ENCODE results near the gene NLRC4.
A peak's percentile ranks its signal among the peaks of the same experiment; 100 is the strongest.
"Not testable (repeated sequence)": the region's sequence is repeated elsewhere in the genome, so short reads cannot be mapped to it uniquely, and the experiment has no call there.

NLRC4 gene, protein sequence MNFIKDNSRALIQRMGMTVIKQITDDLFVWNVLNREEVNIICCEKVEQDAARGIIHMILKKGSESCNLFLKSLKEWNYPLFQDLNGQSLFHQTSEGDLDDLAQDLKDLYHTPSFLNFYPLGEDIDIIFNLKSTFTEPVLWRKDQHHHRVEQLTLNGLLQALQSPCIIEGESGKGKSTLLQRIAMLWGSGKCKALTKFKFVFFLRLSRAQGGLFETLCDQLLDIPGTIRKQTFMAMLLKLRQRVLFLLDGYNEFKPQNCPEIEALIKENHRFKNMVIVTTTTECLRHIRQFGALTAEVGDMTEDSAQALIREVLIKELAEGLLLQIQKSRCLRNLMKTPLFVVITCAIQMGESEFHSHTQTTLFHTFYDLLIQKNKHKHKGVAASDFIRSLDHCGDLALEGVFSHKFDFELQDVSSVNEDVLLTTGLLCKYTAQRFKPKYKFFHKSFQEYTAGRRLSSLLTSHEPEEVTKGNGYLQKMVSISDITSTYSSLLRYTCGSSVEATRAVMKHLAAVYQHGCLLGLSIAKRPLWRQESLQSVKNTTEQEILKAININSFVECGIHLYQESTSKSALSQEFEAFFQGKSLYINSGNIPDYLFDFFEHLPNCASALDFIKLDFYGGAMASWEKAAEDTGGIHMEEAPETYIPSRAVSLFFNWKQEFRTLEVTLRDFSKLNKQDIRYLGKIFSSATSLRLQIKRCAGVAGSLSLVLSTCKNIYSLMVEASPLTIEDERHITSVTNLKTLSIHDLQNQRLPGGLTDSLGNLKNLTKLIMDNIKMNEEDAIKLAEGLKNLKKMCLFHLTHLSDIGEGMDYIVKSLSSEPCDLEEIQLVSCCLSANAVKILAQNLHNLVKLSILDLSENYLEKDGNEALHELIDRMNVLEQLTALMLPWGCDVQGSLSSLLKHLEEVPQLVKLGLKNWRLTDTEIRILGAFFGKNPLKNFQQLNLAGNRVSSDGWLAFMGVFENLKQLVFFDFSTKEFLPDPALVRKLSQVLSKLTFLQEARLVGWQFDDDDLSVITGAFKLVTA

DNA sequence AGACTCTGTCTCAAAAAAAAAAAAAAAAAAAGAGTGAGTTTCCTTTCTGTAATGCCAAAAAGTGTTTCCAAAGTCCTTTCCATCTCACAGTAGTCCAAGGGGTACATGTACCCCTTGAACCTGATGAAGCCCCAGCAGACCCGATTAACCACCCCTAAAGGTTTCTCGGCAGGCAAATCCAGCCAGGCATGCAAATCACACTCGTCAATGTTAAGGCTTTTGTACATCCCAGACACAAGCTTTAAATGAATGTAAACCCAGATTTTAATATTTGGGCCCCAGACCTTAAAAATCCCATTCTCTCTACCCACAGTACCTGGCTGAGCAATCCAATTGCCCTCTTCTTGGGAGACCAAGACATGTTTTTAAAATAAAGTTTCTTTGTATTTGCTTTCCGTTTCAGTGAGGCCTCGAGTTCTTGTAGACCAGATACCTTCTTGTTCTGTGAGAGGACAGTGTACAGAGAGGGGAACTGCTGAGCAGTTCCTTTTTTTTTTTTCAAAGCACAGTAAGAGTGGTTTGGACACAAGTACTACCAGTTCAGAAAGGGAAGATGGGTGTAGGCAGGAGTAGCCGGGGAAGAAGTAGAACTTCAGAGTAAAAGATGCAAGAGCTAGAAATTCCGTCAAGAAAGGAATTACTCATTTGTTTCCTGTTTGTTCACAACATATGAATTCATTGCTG, at the start of gene NLRC4:
NLRC4 (minus strand) TSS at position 465 of the 684 bp plus-strand sequence. CDS start 8,111 bp downstream, outside the sequence.
- peak; percentile 75 for DNase-seq

DNA sequence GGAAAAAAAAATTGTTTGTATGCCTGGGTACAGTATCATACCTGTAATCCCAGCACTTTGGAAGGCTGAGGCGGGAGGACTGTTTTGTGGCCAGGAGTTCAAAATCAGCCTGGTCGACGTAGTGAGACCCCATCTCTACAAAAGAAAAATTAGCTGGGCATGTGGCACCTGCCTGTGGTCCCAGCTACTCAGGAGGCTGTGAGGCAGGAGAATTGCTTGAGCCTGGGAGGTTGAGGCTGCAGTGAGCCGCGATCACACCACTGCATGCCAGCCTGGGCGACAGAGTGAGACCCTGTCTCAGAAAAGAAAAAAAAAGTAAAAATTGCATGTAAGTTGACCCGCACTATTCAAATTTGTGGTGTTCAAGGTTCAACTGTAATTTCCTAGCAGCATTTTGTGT, 45.9 kb upstream of the NLRC4 start:
- no peak for DNase-seq

DNA sequence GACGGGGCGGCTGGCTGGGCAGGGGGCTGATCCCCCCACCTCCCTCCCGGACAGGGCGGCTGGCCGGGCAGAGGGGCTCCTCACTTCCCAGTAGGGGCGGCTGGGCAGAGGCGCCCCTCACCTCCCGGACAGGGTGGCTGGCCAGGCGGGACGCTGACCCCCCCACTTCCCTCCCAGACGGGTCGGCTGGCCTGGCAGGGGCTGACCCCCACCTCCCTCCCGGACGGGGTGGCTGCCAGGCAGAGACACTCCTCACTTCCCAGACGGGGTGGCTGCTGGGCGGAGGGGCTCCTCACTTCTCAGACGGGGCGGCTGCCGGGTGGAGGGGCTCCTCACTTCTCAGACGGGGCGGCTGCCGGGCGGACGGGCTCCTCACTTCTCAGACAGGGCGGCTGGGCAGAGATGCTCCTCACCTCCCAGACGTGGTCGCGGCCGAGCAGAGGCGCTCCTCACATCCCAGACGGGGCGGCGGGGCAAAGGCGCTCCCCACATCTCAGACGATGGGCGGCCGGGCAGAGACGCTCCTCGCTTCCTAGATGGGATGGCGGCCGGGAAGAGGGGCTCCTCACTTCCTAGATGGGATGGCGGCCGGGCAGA, 29.4 kb upstream of the NLRC4 start:
- DNase-seq: not testable (repeated sequence)

DNA sequence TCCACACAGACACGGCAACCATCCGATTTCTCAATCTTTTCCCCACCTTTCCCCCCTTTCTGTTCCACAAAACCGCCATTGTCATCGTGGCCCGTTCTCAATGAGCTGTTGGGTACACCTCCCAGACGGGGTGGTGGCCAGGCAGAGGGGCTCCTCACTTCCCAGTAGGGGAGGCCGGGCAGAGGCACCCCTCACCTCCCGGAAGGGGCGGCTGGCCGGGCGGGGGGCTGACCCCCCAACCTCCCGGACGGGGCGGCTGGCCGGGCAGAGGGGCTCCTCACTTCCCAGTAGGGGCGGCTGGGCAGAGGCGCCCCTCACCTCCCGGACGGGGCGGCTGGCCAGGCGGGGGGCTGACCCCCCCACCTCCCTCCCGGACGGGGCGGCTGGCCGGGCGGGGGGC, 28.8 kb upstream of the NLRC4 start:
- DNase-seq: not testable (repeated sequence)

DNA sequence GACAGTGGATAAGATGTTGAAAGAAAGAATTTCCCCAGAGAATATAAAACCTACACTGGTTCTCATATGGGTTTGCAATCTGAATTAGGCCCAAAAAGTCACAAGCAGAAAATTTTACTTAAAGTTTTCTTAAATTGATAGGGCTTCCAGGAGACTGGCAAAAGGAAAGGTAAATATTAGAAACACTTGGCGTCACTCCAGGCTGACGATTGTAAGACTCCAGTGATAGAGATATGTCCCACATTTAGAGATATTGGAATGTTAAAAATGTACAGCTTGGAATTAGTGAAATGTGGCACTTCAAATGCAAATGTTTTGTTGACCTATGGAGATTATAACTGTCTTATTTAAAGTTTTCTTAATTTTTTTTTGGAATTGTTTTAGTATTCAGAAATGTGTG, 27.1 kb upstream of the NLRC4 start:
- no peak for DNase-seq

DNA sequence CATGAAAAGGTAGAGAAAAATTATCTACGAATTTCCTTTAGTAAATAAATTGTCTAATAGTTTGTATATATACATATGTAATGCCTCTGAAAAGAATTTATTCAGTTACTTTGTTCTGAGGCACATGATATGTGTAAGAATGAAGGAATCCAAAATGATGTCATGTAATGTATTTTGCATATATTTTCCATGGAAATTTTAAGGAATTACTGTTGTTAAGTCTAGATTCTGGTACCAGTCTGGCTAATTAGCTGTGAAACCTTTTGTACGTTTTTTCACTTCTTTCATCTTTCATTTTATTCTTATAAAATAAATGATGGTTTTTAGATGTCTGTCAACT, 25.3 kb upstream of the NLRC4 start:
- DNase-seq: no peak

DNA sequence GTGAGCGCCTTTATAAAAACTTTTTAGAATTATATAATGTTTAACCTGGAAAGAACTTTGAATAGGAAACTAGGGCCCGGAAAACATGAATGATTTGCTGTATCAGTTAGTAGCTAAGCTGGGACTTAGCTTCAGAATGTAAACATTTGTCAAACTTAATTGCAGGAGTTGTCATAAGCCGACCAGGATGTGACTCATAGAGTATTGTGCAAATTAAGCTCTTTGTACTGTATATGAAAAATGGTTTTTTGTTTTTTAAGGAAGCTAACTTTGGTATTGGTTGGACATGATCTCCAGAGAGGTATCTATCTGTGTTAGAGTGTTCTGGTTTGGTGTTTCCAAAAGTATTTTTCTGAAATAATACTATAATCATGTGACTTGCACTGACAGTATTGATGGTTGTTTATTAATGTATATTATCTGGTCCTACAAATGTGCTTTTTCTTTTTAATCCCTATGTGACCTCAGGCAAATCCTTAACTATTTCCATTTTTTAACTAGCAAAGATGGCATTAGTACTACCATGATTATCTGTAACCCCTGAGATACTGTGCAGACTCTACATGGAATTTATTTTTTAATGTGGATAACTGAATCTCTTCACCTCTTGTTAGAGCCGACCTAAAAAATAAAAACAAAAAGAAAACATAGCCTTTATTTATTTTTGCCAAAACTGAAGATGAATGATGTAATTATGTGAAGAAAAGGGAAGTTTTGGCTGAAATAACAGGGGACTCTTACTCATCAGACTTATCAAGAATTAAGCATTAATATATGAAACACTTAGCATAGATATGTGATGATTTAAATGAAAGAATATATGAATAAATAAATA, 24.7 kb upstream of the NLRC4 start:
- DNase-seq: peak; percentile 15

DNA sequence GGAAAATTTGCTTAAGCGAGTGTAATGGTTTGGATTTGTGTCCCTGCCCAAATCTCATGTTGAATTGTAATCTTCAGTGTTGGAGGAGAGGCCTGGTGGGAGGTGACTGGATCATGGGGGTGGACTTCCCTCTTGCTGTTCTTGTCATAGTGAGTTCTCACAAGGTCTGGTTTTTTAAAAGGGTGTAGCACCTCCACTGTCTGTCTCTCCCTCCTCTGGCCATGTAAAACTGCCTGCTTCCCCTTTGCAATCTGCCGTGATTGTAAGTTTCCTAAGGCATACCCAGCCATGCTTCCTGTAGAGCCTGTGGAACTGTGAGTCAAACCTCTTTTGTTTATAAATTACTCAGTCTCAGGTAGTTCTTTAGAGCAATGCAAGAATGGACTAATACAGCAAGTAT, 19.6 kb upstream of the NLRC4 start:
- no peak for DNase-seq

DNA sequence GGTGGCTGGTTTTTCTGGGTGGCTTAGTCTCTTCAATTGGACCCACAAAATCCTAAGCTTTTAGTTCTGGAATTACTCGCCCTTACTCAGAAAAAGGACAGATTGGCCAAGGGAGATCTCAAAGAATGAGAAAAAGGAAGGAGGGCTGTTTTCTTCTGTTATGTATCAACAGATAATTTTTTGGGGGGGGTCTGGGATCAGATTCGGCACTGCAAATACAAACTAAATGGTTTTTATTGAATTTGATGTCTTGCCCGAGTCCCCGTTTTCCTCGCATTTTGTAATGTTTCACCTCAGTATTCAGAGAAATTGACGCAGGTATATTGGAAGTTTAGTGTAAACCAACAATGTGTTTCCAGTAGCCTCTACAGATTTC, 13.8 kb upstream of the NLRC4 start:
- no peak for DNase-seq

DNA sequence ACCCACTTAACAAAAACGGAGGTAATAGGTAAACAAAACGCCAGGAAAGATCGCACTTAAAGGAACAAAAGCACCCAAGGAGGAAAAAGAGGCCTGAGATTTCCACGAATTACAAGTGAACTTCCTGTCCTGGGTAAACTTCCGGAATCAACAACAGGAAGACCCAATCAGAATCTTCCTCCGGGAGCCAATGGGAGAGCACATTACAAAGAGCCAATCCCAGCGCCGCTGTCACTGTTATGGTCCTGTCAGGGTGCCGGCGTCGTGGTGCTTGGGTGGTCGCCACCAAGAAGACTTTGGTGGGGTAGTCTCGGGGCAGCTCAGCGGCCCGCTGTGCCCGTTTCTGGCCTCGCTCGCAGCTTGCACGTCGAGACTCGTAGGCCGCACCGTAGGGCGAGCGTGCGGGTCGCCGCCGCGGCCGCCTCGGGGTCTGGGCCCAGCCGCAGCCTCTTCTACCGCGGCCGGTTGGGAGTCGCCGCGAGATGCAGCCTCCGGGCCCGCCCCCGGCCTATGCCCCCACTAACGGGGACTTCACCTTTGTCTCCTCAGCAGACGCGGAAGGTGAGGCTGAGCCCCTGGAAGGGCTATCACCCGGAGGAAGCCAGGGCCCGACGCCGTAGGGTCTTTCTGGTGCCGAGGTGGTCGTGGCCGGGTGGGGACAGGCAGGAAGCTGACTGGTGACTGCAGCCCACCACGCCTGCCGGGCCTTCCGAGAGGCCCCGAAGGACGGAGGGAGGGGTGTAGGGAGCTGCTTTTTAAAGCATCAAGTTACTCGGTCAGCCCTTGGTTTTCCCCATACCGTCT, 13.2 kb upstream of the NLRC4 start, which contains the start of gene YIPF4:
YIPF4 (plus strand) TSS at position 231 of the 804 bp plus-strand sequence; CDS start at position 483, 252 bp downstream.
- DNase-seq: peak; percentile 97

DNA sequence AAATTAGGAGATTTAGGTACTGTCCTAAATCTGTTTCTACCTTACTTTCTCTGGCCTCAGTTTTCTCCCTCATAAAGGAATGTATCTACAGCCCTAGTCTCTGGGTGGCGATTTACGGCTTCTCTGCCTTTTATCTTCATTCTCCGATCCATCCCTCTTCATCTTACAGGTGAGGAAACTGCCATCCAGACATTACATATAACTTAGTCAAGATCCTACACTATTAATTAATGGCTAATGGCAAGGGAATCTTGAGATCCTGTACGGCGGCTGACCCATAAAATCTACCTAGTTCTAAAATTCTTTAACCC, 12.6 kb upstream of the NLRC4 start:
- no peak for DNase-seq

DNA sequence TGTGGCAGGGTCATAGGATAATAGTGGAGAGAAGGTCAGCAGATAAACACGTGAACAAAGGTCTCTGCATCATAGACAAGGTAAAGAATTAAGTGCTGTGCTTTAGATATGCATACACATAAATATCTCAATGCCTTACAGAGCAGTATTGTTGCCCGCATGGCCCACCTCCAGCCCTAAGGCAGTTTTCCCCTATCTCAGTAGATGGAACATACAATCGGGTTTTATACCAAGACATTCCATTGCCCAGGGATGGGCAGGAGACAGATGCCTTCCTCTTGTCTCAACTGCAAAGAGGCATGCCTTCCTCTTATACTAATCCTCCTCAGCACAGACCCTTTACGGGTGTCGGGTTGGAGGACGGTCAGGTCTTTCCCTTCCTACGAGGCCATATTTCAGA, 11.1 kb upstream of the NLRC4 start:
- DNase-seq: not testable (repeated sequence)

DNA sequence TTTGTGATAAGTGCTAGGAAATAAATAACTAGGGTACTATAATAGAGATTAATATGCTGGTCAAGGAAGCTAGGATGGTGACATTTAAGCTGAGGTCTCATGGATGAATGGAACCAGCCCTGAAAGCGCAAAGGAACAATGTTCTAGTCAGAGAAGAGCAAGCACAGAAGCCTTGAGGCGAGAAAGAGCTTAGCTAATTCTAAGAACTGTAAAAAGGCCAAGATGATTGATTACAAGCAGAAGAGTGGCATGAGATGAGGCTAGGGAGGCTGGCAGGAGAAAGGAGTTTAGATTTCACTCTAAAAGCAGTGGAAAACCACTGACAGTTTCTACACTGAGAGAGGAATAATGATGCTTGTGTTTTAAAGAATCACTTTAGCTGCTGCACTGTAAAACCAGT, 9.6 kb upstream of the NLRC4 start:
- DNase-seq: no peak

DNA sequence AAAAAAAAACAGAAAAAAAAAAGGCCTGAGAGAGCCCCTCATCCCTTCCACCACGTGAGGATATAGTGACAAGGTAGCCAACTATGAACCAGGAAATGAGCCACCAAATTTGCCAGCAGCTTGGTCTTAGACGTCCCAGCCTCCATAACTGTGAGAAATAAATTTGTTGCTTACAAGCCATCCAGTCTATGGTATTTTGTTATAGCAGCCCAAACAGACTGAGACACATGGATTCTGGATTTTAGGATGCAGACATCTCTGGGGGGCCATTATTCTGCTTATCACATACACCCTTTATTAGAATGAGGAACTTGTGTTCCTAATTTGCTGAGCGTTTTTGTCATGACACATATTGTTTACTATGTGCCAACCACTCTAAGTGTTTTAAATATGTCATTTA, 7.6 kb upstream of the NLRC4 start:
- no peak for DNase-seq

DNA sequence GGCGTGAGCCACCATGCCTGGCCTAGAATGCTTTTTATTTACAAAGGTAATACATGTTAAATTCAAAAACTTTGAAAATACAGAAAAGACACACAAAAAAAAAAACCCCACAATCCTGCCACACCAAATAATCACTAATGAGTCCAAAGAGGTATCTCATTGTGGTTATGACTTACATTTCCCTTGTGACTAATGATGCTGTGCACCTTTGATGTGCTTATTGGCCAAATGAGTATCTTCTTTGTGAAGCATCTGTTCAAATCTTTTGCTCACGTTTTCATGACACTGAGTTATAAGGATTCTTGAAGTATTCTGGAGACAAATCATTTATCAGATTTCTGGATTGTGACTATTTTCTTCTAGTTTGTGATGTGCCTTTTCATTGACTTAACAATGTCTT, 6.4 kb upstream of the NLRC4 start:
- no peak for DNase-seq

DNA sequence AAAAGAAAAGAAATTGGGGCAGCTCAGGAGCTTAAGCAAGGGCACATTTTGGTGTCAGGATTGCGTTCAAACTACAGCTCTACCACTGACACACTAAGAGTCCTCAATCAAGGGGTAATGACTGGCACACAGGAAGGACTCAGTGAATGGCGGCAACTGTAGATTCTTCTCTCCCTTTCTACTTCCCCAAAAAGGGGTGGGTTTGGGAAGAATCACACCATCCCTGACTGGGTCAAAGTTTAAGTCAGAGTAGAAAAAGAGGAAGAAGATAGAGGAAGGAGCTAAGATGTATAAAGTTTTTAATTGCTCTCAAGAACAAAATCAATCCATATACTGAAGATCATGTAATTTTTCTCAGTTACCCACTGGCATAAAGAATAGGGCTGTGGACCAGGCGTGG, 2.6 kb downstream of the NLRC4 start:
- peak; percentile 68 for DNase-seq

DNA sequence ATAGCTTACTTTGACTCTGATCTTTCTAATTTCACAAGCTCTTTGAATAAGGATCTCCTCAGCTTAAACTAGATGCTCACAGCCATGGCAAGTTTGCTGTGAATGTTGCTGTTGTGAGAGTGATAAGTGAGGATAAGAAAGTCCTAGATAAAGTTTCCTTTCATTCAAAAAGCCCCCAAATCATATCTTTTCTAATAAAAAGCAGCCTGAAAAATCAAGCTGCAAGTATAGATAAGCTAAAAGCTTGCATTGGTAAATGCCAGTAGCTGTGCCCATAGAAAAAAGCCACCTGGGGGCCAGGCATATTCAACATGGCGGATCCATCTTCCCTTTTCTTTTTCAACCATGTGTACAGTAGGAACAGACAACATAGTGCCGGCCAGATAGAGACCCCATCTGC, 4.3 kb downstream of the NLRC4 start:
- DNase-seq: peak; percentile 71

DNA sequence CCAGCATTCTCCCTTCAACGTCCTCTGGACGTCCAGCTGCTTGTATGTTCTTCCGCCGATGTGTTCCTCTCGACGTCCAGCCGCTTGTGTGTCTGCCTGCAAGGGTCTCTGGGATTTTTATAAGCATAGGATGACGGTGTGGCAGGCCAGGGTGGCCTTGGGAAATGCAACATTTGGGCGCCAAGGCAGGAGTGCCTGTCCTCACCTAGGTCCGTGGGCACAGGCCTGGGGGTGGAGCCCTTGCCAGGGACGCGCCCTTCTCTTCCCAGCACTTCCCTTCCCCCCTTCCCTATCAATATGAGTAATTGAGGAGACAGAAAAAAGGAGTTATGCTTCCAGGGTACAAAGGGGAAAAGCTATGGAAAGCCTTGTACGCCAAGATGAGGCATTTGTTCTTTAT, 6.4 kb downstream of the NLRC4 start:
- DNase-seq: no peak

DNA sequence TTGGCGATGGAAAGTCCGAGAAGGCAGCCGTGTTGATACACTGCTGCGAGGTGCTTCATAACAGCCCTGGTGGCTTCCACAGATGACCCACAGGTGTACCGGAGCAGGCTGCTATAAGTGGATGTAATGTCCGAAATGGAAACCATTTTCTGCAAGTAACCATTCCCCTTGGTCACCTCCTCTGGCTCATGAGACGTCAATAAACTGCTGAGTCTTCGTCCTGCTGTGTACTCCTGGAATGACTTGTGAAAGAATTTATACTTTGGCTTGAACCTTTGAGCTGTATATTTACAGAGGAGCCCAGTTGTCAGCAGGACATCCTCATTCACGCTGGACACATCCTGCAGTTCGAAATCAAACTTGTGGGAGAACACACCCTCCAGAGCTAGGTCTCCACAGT, 14.4 kb downstream of the NLRC4 start:
- no peak for DNase-seq

DNA sequence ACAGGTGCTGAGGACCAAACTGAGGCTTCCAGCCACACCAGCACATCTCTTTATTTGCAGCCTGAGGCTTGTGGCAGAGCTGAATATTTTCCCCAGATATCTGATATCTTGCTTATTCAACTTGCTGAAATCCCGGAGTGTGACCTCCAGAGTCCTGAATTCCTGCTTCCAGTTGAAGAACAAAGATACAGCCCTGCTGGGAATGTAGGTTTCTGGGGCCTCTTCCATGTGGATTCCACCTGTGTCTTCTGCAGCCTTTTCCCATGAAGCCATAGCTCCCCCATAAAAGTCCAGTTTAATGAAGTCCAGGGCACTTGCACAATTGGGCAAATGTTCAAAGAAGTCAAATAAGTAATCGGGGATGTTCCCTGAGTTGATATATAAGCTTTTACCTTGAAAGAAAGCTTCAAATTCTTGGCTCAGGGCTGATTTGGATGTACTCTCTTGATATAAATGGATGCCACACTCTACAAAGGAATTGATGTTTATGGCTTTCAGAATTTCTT, 14.9 kb downstream of the NLRC4 start:
- no peak for DNase-seq

DNA sequence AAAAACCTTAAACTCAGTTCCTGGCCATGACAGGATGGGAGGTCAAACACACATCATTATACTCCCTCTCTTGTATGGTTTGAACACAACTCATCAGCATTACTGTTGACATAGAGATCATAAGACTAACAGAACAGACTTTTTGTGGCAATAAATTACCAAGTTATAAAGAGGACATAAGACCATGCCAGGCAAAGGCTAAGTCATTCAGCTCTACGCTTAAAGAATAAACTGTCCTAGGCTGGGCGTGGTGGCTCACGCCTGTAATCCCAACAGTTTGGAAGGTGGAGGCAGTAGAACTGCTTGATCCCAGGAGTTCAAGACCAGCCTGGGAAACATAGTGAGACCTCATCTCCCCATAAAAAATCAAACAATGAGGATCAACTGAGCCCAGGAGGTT, 16.4 kb downstream of the NLRC4 start:
- DNase-seq: no peak
